ENCODE results near the gene TCN2. TPM values are rescaled to one million over a fixed set of nuclear protein-coding genes. Genes with fewer than 3 reads are reported as not detected.

TCN2 gene
- total RNA-seq, 1 donor from 2014 or later = 2.7 TPM

GRCh38 chr22:30665266-30665665 lies 58.3 kb downstream of the TCN2 start:
- peaks cover 5% of the 10 kb centered on the region for H3K79me2 ChIP-seq (ENCODE audit: insufficient read depth, low read length)
- H3K36me3 ChIP-seq (ENCODE audit: insufficient read depth, low read length) = peaks cover 4% of the 10 kb centered on the region
- H3K9me3 ChIP-seq (ENCODE audit: insufficient read depth, low read depth, low read length) = no peaks in the 10 kb centered on the region
- H3K27me3 ChIP-seq (ENCODE audit: insufficient read depth, low read length) = no peaks in the 10 kb centered on the region
- no peaks in the 10 kb centered on the region for H3K9me3 Mint-ChIP-seq (ENCODE audit: unreplicated experiment)
- H3K27me3 Mint-ChIP-seq (ENCODE audit: low read depth, unreplicated experiment) = peaks cover 12% of the 10 kb centered on the region
- H3K4me3 Mint-ChIP-seq (ENCODE audit: unreplicated experiment) = no peak overlapping the region
- DNase-seq (ENCODE audit: low read depth) (no peak), FAIRE-seq (no peak)
- peaks cover 16% of the 10 kb centered on the region for H3K36me3 Mint-ChIP-seq (ENCODE audit: low read depth, unreplicated experiment)
- H3K27ac ChIP-seq (ENCODE audit: low read depth, low read length) = no peak overlapping the region
- no peak for TF ChIP-seq CTCF (IDR thresholded peaks at IDR 0.05; ENCODE audit: insufficient read depth, low read depth, low read length)
- no peak for TF ChIP-seq EZH2 (IDR thresholded peaks at IDR 0.05; ENCODE audit: insufficient read depth, low read length)
- H3K9ac ChIP-seq (ENCODE audit: low read length) = no peak overlapping the region
- H3K4me1 ChIP-seq (ENCODE audit: insufficient read depth, low read length) = peaks cover 6% of the 10 kb centered on the region
- no peak overlapping the region for H3K4me3 ChIP-seq (ENCODE audit: insufficient read depth, low read depth, low read length)
- no peak overlapping the region for H2AFZ ChIP-seq (ENCODE audit: low read depth, low read length)
- H4K20me1 ChIP-seq (ENCODE audit: insufficient read depth, low read length) = peaks cover 13% of the 10 kb centered on the region
- H3K27ac Mint-ChIP-seq (ENCODE audit: unreplicated experiment) = no peak overlapping the region
- H3K4me2 ChIP-seq (ENCODE audit: low read length) = no peak overlapping the region
- H3K4me1 Mint-ChIP-seq (ENCODE audit: low read depth, unreplicated experiment) = peaks cover 1% of the 10 kb centered on the region

- H3K4me1 Mint-ChIP-seq (ENCODE audit: low read depth, unreplicated experiment) = peaks cover 1% of the 10 kb centered on the region
- H3K27ac Mint-ChIP-seq (ENCODE audit: unreplicated experiment) = no peak overlapping the region
- Histone ChIP-seq H3K9ac (ENCODE audit: low read length) (no peak overlapping the region), H4K20me1 (ENCODE audit: insufficient read depth, low read length) (peaks cover 13% of the 10 kb centered on the region), H3K27me3 (ENCODE audit: insufficient read depth, low read length) (no peaks in the 10 kb centered on the region), H3K4me1 (ENCODE audit: insufficient read depth, low read length) (peaks cover 6% of the 10 kb centered on the region), H3K4me3 (ENCODE audit: insufficient read depth, low read depth, low read length) (no peak overlapping the region), H3K79me2 (ENCODE audit: insufficient read depth, low read length) (peaks cover 5% of the 10 kb centered on the region), H3K9me3 (ENCODE audit: insufficient read depth, low read depth, low read length) (no peaks in the 10 kb centered on the region), H3K36me3 (ENCODE audit: insufficient read depth, low read length) (peaks cover 4% of the 10 kb centered on the region), H2AFZ (ENCODE audit: low read depth, low read length) (no peak overlapping the region), H3K27ac (ENCODE audit: low read depth, low read length) (no peak overlapping the region), H3K4me2 (ENCODE audit: low read length) (peak overlapping the region; percentile 17)
- no peak overlapping the region for H3K4me3 Mint-ChIP-seq (ENCODE audit: unreplicated experiment)
- DNase-seq (ENCODE audit: low read depth) (no peak), FAIRE-seq (no peak)
- TF ChIP-seq CTCF (IDR thresholded peaks at IDR 0.05; ENCODE audit: insufficient read depth, low read depth, low read length) (no peak), EZH2 (IDR thresholded peaks at IDR 0.05; ENCODE audit: insufficient read depth, low read length) (no peak)
- H3K36me3 Mint-ChIP-seq (ENCODE audit: low read depth, unreplicated experiment) = peaks cover 16% of the 10 kb centered on the region
- H3K9me3 Mint-ChIP-seq (ENCODE audit: unreplicated experiment) = no peaks in the 10 kb centered on the region
- H3K27me3 Mint-ChIP-seq (ENCODE audit: low read depth, unreplicated experiment) = peaks cover 12% of the 10 kb centered on the region
Measured at GRCh38 chr22:30665786-30666185, 58.8 kb downstream of the TCN2 start.

- Mint-ChIP-seq H3K36me3 (ENCODE audit: low read depth, unreplicated experiment) (peaks cover 16% of the 10 kb centered on the region), H3K27ac (ENCODE audit: unreplicated experiment) (no peak overlapping the region), H3K4me1 (ENCODE audit: low read depth, unreplicated experiment) (peaks cover 1% of the 10 kb centered on the region), H3K4me3 (ENCODE audit: unreplicated experiment) (peak overlapping the region; percentile 94), H3K9me3 (ENCODE audit: unreplicated experiment) (no peaks in the 10 kb centered on the region), H3K27me3 (ENCODE audit: low read depth, unreplicated experiment) (peaks cover 12% of the 10 kb centered on the region)
- Histone ChIP-seq H3K36me3 (ENCODE audit: insufficient read depth, low read length) (peaks cover 4% of the 10 kb centered on the region), H3K9ac (ENCODE audit: low read length) (peak overlapping the region; percentile 82), H3K4me1 (ENCODE audit: insufficient read depth, low read length) (peaks cover 6% of the 10 kb centered on the region), H4K20me1 (ENCODE audit: insufficient read depth, low read length) (peaks cover 13% of the 10 kb centered on the region), H3K4me2 (ENCODE audit: low read length) (peak overlapping the region; percentile 97), H3K4me3 (ENCODE audit: insufficient read depth, low read depth, low read length) (peak overlapping the region; percentile 86), H3K27me3 (ENCODE audit: insufficient read depth, low read length) (no peaks in the 10 kb centered on the region), H2AFZ (ENCODE audit: low read depth, low read length) (peak overlapping the region; percentile 99), H3K9me3 (ENCODE audit: insufficient read depth, low read depth, low read length) (no peaks in the 10 kb centered on the region), H3K27ac (ENCODE audit: low read depth, low read length) (no peak overlapping the region), H3K79me2 (ENCODE audit: insufficient read depth, low read length) (peaks cover 5% of the 10 kb centered on the region)
- no peak for FAIRE-seq
- TF ChIP-seq EZH2 (IDR thresholded peaks at IDR 0.05; ENCODE audit: insufficient read depth, low read length) (no peak), CTCF (IDR thresholded peaks at IDR 0.05; ENCODE audit: insufficient read depth, low read depth, low read length) (no peak)
- no peak for DNase-seq (ENCODE audit: low read depth)
Measured at GRCh38 chr22:30667107-30667493, 60.1 kb downstream of the TCN2 start.
